Aorta (tissue), 5 donors: ENCODE data around the gene AKTIP. TPM values are rescaled to one million over a fixed set of nuclear protein-coding genes. Genes with fewer than 3 reads are reported as not detected.

Experiments used
- ATAC-seq: fragments of 200-7000 bp; cut with Tn5 transposase; one replicate; pipeline ENCODE4 v1.9.1; 2022; ENCODE audit warnings: moderate library complexity; ENCODE audit not compliant: low FRiP score
- DNase-seq, 2 donors: peaks; one replicate each; pipeline ENCODE4 v3.0.0-alpha.2; 2020
- H3K27ac ChIP-seq, 2 donors: one replicate each; pipeline ENCODE4 v1.5.1; 2013; ENCODE audit warnings: low read length in 2 of 2, mild to moderate bottlenecking in 2 of 2, moderate library complexity in 2 of 2, control low read depth in 1 of 2, inconsistent platforms in 1 of 2, low read depth in 1 of 2
- H3K27me3 ChIP-seq, 2 donors: one replicate each; pipeline ENCODE4 v1.6.1; 2013; ENCODE audit warnings: control low read depth in 1 of 2, low read length in 1 of 2, mild to moderate bottlenecking in 1 of 2, moderate library complexity in 1 of 2; ENCODE audit not compliant: insufficient read depth in 2 of 2, control insufficient read depth in 1 of 2
- H3K36me3 ChIP-seq, 2 donors: one replicate each; pipeline ENCODE4 v1.6.1; 2013; ENCODE audit warnings: control low read depth in 1 of 2, low read length in 1 of 2, mild to moderate bottlenecking in 1 of 2; ENCODE audit not compliant: insufficient read depth in 2 of 2, control insufficient read depth in 1 of 2
- H3K4me1 ChIP-seq, 2 donors: one replicate each; pipeline ENCODE4 v1.6.1; 2013; ENCODE audit warnings: low read length in 2 of 2, control low read depth in 1 of 2, mild to moderate bottlenecking in 1 of 2, moderate library complexity in 1 of 2; ENCODE audit not compliant: insufficient read depth in 2 of 2, control insufficient read depth in 1 of 2
- H3K4me3 ChIP-seq, 2 donors: one replicate each; pipeline ENCODE4 v1.5.1; 2013; ENCODE audit warnings: low read length in 2 of 2, control low read depth in 1 of 2, mild to moderate bottlenecking in 1 of 2
- H3K9me3 ChIP-seq: one replicate; pipeline ENCODE4 v1.6.1; 2013; ENCODE audit warnings: mild to moderate bottlenecking, low read length; ENCODE audit not compliant: control insufficient read depth
- WGBS, 2 donors: extraction: QIAGEN DNeasy Blood & Tissue Kit; methylation state at CpG; one replicate each; pipeline ENCODE4 v1.1.7; 2013; 5-methylcytosine and 5-hydroxymethylcytosine counted together
- intact Hi-C, 2 donors: fragments of 100-400 bp; cut with DNase I; formaldehyde crosslinking; loops; one replicate each; pipeline versions ENCODE4 v1.14.2 to v1.15.0; 2022
- polyA plus RNA-seq, 2 donors: library from polyadenylated mRNA; stranded (reverse); fragments of 200-250 nt; gene quantifications; one replicate each; pipeline ENCODE4 v1.2.3, GENCODE V29; 2013
- total RNA-seq, 2 donors: library from RNA; stranded (reverse); fragmentation: NEBNext Ultra II Directional; extraction: Animal tissue kit (Norgen Biotek cat#: 25700); gene quantifications; one replicate each; pipeline ENCODE4 v1.2.1, GENCODE V29; 2021
- donor health status: healthy with polysubstance abuse.
- donor health status: Bipolar disorder and iron deficiency.
- donor health status: DM: no; HTN: no; CAD: no.
- donor health status: DM: no; HTN: no; CAD: no.
- donor health status: DM: yes; HTN: yes; CAD: no.

The AKTIP gene
- total and polyA plus RNA-seq, 4 donors, result 47.1 to 73.0 (median 49.8) TPM

DNA sequence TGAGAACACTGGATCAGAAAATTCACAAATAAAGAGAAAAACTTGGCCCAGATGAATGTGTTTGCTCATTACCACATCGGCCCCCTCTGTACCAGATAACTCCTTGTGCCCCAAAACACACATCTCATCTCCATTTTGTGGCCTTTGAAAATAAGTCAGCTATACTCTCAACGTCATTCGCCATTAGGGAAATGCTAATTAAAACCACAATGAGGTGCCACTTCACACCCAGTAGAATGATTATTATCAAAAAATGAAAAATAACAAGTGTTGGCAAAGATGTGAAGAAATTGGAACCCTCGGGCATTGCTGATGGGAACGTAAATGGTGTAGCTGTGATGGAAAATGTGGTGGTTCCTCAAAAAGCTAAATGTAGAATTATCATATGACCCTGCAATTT is 34.6 kb upstream of the AKTIP start:
- WGBS, 2 donors, result 86 to 90% methylated on average over 5 of the region's 5 CpGs
- Histone ChIP-seq H3K4me3 (no peak overlapping the region), H3K36me3 (no peaks in the 10 kb centered on the region), H3K9me3 (no peaks in the 10 kb centered on the region), H3K4me1 (no peaks in the 10 kb centered on the region), H3K27ac (no peak overlapping the region), H3K27me3 (no peaks in the 10 kb centered on the region)
- intact Hi-C loops, result no loop called here
- ATAC-seq, result no peak
- no peak for DNase-seq

DNA sequence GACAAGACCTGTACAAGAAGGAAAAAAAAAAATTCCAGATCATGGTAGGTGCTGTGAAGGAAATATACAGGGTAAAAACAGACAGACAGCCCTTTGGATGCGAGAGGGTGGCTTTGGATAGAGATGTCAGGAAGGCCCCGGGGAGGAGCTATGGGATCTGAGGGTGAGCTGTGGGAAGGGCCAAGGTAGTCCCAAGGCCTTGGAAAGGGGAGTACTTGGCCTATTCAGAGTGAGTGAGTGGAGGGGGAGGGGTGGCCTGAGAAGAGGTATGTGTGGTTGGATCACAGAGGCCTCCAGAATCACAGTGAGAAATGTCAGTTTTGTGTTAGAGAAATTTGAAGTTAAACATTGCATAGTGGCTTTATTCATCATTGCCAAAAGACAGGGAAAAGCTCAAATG is 31.2 kb upstream of the AKTIP start:
- H3K4me1 ChIP-seq, result no peaks in the 10 kb centered on the region
- ATAC-seq (no peak), DNase-seq (no peak)
- H3K36me3 ChIP-seq, result no peaks in the 10 kb centered on the region
- H3K9me3 ChIP-seq, result no peaks in the 10 kb centered on the region
- WGBS, 2 donors, result 86 to 92% methylated on average over 2 of the region's 2 CpGs
- H3K27me3 ChIP-seq, result no peaks in the 10 kb centered on the region
- H3K4me3 ChIP-seq, result no peak overlapping the region
- intact Hi-C loops, result no loop called here
- H3K27ac ChIP-seq, result no peak overlapping the region

DNA sequence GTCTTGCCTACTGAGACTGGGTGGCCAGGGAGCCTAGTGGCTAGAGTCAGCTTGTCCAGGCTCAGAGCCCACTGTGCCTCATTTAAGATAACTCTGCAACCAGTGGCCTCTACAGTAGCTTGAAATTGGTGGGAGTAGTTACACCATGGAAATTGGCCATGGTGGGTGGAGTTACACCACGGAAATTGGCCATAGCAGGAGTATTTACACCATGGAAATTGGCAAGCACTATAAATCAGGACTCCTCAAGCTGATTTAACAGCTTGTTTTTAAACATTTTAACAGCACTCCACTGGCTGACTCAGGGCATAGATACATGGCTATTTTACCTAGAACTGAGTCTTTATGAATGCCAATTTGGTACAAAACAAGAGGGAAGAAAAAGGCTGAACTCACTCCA is 27.7 kb upstream of the AKTIP start:
- Histone ChIP-seq H3K27ac (no peak overlapping the region), H3K36me3 (no peaks in the 10 kb centered on the region), H3K27me3 (no peaks in the 10 kb centered on the region), H3K9me3 (no peaks in the 10 kb centered on the region), H3K4me3 (no peak overlapping the region), H3K4me1 (no peaks in the 10 kb centered on the region)
- intact Hi-C loops, result no loop called here
- whole genome bisulfite sequencing, 2 donors, result 54 to 71% methylated on average over 1 of the region's 1 CpG
- no peak for ATAC-seq
- no peak for DNase-seq

DNA sequence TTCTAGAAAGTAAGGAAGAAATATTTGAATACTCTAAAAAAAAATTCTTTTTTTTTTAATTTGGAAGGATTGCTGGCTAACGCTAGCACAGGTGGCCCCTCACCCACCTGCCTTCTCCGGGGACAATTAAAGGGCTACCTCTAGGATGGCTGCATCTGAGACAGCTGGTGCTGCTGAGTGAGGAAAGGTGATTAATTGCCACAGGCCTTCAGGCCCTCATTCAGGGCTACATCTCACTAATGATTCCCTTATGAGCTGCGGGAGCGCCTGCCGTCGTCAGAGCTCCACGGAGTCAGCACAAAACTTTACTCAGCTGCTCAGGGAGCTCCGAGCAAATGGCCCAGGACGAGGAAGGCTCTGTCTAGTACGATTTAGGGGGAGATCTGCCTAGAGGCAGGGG is 27.0 kb upstream of the AKTIP start:
- ATAC-seq (no peak), DNase-seq (no peak)
- Histone ChIP-seq H3K27me3 (no peaks in the 10 kb centered on the region), H3K4me3 (no peak overlapping the region), H3K9me3 (no peaks in the 10 kb centered on the region), H3K4me1 (no peaks in the 10 kb centered on the region), H3K27ac (no peak overlapping the region), H3K36me3 (no peaks in the 10 kb centered on the region)
- 35 to 39% methylated on average over 10 of the region's 10 CpGs for WGBS, 2 donors
- intact Hi-C loops, result no loop called here

DNA sequence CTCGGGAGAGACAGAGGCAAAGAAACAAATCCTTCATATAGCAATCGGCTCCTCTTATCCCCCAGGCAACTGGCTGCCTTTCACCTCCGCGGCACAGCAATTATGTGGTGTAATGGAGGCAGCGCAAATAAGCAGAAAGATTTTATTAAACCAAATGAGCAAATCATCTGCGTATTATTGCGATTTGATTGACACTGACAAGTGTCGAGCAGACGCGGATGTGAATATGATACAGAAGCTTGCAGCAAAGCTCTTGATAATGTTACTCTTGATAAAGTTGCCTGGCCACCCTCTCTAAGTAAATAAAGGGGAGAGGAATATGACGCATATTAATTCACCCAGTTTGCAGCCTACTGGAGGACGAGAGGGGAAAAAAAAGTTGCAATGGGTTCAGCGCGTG is 26.5 kb upstream of the AKTIP start:
- H3K36me3 ChIP-seq, result no peaks in the 10 kb centered on the region
- no peak overlapping the region for H3K27ac ChIP-seq
- H3K4me3 ChIP-seq, result no peak overlapping the region
- DNase-seq (no peak), ATAC-seq (no peak)
- H3K27me3 ChIP-seq, result no peaks in the 10 kb centered on the region
- H3K4me1 ChIP-seq, result no peaks in the 10 kb centered on the region
- intact Hi-C loops, result no loop called here
- no peaks in the 10 kb centered on the region for H3K9me3 ChIP-seq
- 69 to 81% methylated on average over 14 of the region's 14 CpGs for WGBS, 2 donors

DNA sequence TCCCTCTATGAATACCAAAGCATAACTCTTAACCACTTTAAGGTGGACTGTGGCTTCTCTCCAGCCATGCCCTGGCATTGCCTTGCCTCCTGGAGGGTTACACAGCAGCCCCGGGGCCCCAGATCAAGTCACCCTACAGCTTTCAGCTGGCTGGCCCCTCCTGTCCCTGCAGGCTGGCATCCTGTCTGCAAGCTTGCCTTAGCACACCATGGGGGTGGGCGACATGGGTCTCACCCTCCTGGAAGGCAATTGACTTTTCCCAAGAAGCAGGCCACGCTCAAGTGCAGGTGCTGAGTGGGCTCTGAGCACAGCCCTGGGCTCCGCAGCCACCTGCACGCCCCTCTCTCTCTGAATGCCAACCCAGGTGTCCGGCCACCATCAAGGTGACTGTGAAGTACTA is 25.8 kb upstream of the AKTIP start:
- Histone ChIP-seq H3K27ac (no peak overlapping the region), H3K27me3 (no peaks in the 10 kb centered on the region), H3K9me3 (no peaks in the 10 kb centered on the region), H3K4me3 (no peak overlapping the region), H3K4me1 (no peaks in the 10 kb centered on the region), H3K36me3 (no peaks in the 10 kb centered on the region)
- 91 to 93% methylated on average over 6 of the region's 6 CpGs for WGBS, 2 donors
- DNase-seq (no peak), ATAC-seq (no peak)
- intact Hi-C loops, result no loop called here

DNA sequence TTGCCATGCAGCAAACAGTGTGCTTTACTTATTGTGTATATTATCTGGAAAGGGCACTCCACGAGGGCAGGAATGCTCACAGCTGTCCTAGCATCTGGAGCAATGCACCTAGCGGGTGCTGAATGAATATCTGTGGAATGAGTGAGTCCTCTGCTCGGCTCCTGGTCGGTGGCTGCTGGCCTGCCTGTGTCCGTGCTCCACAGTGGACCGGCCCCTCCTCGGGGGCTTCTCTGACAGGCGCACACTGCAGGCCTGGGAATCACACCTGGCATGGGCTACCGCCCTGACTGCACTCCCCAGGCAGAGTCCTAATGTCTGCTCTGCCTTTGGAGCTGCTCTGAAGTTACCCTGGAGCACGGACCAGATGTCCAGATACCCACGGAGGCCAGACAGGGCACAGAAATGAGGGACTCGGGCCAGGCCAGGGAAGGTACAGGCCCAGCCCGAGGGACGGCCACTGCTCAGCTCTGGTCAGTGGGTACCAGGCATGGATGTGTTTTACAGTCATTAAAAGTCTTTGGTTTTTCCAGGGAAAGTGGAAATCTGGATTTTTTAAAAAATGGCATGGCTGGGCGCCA is 21.1 kb upstream of the AKTIP start:
- DNase-seq, result no peak
- Histone ChIP-seq H3K36me3 (no peaks in the 10 kb centered on the region), H3K27ac (no peak overlapping the region), H3K4me3 (no peak overlapping the region), H3K27me3 (no peaks in the 10 kb centered on the region), H3K4me1 (no peaks in the 10 kb centered on the region), H3K9me3 (no peaks in the 10 kb centered on the region)
- intact Hi-C loops, result no loop called here
- no peak for ATAC-seq
- WGBS, 2 donors, result 86 to 88% methylated on average over 15 of the region's 15 CpGs

DNA sequence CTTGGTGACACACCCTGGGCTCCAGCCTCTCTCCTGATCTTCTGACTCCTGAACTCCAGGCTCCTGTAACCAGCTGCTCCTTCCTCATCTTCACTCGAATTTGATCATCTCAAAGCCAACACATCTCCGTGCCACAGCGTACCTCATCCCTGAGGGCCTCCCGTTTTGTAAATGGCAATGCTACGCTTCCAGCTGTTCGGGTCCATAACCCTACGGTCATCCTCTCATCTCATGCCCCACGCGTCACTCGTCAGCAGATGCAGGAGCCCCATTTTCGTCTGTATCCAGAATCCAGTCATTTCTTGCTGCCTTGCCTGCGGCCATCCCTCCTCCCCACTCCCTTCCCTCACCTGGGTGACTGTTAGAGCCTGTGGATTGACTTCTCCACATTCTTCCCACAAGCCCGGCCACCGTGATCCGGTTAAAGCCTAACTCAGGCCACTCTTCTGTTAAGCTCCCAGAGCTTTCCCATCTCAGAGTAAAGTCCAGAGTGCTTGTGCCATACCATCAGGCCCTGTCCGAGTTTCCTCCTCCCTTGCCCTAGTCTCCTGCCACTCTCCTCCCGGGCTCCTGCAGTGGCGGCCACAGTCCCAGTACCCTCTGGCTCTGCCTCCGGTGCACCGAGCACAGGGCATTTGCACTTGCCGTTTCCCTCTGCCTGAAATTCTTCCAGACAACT is 20.3 kb upstream of the AKTIP start:
- intact Hi-C loops, result no loop called here
- Histone ChIP-seq H3K27ac (no peak overlapping the region), H3K4me3 (no peak overlapping the region), H3K36me3 (no peaks in the 10 kb centered on the region), H3K27me3 (no peaks in the 10 kb centered on the region), H3K4me1 (no peaks in the 10 kb centered on the region), H3K9me3 (no peaks in the 10 kb centered on the region)
- DNase-seq, result no peak
- no peak for ATAC-seq
- 91 to 93% methylated on average over 21 of the region's 21 CpGs for WGBS, 2 donors

DNA sequence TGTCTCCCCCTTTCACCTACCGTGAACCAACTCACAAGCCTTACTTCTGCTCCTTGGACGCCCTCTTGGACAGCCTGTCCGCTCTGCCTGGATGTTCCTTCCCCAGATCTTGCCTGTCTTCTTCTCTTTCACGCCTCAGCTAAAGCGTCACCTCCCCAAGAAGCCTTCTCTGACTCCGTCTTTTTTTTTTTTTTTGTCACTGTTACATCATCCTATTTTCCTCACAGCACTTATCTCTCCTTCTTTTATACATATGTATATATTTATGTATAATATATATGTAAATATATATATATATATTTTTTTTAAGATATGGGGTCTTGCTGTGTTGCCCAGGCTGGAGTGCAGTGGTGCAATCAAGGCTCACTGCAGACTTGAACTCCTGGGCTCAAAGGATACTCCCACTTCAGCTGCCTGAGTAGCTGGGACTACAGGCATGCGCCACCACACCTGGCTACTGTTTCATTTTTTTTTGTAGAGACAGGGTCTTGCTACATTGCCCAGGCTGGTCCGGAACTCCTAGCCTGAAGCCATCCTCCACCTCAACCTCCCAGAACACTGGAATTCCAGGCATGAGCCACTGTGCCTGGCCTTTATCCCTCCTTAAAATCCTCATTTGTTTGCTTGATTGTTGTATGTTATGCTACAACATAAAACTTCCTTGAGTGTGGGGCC is 16.5 kb upstream of the AKTIP start:
- H3K27ac ChIP-seq, result no peak overlapping the region
- H3K9me3 ChIP-seq, result no peaks in the 10 kb centered on the region
- no peaks in the 10 kb centered on the region for H3K4me1 ChIP-seq
- H3K36me3 ChIP-seq, result no peaks in the 10 kb centered on the region
- 92 to 93% methylated on average over 8 of the region's 8 CpGs for WGBS, 2 donors
- H3K27me3 ChIP-seq, result no peaks in the 10 kb centered on the region
- DNase-seq (no peak), ATAC-seq (no peak)
- no peak overlapping the region for H3K4me3 ChIP-seq
- intact Hi-C loops, result loop anchor here in 1 of 2 donors (10.0 kb wide), 1 partner anchor 195 kb away; no protein-coding TSS in a partner anchor
